Ammon's horn (tissue), 1 donor: ENCODE data around the gene FBXO17.
"Not testable (repeated sequence)": the region's sequence is repeated elsewhere in the genome, so short reads cannot be mapped to it uniquely, and the experiment has no call there.

Source experiments
- DNase-seq: peaks from one replicate; pipeline ENCODE4 v3.0.0-alpha.2; 2016; ENCODE audit warnings: low spot score

The FBXO17 gene

GRCh38 chr19:38942471-38943181 is 32.9 kb downstream of the FBXO17 start:
- DNase-seq, result no peak

DNA sequence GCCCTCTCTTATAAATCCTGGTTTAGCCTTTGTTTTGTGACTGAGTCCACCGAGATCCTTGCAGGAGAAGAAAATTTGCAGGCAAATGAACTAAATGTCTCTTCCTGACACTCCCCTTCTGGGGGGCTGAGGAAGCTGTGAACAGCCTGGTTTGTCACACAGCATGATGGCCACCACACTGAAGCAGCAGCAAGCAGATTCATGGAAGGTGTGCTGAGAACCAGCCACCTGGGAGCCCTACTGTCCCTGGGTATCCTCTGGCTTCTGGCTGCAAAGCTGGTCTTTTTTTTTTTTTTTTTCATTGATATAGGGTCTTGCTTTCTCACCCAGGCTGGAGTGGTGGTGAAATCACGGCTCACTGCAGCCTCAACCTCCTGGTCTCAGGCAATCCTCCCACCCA is 33.6 kb downstream of the FBXO17 start:
- DNase-seq, result no peak

- not testable (repeated sequence) for DNase-seq
Measured at GRCh38 chr19:38941466-38941865, 34.1 kb downstream of the FBXO17 start.

GRCh38 chr19:38939957-38940356 is 35.6 kb downstream of the FBXO17 start:
- no peak for DNase-seq

DNA sequence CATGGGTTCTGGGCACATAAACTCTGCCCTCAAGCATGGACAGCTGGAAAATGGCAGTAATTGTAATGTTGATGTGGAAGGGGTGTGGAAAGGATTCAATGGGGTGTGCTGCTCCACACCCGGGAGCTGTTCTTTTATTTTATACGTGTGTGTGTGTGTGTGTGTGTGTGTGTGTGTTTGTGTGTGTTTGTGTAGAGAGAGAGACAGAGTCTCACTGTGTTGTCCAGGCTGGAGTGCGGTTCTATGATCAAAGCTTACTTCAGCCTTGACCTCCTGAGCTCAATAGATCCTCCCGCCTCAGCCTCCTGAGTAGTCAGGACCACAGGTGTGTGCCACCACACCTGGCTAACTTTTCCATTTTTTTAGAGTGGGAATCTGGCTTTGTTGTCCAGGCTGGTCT is 42.0 kb downstream of the FBXO17 start:
- DNase-seq, result no peak

GRCh38 chr19:38932425-38933179 is 42.9 kb downstream of the FBXO17 start:
- no peak for DNase-seq

DNA sequence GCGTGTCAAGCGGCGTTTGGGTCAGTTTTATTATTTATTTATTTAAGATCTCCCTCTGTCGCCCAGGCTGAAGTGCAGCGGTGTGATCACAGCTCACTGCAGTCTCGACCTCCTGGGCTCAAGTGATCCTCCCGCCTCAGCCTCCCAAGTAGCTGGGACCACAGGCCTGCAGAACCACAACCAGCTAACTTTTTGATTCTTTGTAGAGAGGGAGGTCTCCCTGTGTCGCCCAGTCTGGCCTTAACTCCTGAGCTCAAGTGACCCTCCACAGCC is 44.1 kb downstream of the FBXO17 start:
- DNase-seq, result no peak

DNA sequence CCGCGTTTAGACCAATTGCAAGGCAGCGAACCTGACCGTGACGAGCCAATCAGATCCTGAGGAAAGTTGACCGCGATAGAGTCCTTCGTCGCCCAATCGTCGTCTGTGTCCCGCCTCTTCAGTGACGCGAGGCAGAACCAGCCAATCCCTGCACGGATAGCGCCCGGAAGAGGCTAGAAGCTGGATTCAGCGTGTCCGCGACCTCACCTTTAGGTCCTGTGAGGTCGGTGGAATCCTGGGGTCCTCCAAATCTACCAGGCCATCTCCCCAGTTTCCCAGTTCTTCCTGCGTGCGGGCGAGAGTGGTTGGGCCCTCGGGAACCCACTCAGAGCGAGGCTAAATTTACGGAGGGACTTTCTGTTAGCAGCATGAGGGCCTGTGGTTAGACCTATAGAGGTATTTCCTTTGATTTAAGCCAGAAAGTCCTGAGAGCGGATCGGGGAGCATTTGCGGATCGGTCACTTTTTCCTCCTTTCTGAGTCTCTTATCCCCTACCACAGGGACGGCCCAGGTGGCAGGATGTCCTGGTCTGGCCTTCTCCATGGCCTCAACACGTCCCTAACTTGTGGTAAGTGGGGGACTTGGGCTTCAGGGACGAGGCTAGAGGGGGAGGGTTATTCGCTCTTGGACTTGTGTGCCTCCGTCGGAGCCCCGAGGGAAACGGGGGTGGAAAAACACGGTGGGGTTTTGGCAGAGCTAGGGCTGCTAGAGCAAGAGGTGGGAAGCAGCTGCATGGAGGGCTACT is 44.6 kb downstream of the FBXO17 start, which contains the start of gene MRPS12:
Gene MRPS12 (plus strand): TSS at position 169 of the 745 bp plus-strand sequence. CDS start 351 bp downstream, at position 520.
- DNase-seq, result peak; percentile 100

DNA sequence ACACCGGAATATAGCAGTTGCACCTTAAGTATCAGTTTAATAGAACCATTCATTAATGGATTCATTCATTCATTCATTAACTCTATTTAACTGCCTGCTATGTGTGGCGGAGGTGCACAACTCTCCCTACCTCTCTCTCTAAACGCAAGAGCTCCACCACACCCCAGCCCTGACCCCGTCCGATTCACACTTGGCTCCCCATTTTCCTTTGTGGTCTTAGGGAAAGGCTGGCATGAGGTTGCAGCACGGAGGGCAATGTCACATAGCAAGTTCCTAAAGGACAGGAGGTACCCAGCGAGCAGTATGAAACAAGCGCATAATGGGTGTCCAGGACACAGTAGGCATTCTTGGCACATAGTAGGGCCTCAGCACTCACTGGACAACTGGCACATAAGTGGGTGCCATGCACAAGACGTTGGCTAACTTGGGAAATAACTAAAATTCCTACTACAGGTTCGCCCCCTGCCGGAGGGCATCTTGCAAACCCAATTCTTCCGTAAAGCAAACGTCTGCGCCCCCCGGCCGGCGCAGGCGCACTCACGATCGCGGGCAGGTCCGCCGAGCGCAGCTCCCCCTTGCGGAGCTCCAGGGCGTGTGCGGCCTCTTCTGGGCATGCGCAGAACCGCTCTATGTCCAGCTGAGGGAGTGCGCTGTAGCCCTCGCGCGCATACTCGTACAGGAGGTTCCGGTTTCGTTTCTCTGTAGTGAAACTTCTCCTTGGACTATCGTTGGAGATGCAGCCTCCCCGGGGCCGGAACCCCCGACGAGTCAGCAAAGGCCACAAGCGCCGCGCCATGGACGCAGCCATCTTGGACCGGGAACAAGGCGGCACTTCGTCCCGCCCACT is 45.4 kb downstream of the FBXO17 start, which contains the start of gene SARS2:
Gene SARS2 (minus strand): TSS at position 835 of the 847 bp plus-strand sequence. CDS start 27 bp downstream, at position 808.
- peak; percentile 95 for DNase-seq

- no peak for DNase-seq
Measured at GRCh38 chr19:38928391-38929001, 47.0 kb downstream of the FBXO17 start.

DNA sequence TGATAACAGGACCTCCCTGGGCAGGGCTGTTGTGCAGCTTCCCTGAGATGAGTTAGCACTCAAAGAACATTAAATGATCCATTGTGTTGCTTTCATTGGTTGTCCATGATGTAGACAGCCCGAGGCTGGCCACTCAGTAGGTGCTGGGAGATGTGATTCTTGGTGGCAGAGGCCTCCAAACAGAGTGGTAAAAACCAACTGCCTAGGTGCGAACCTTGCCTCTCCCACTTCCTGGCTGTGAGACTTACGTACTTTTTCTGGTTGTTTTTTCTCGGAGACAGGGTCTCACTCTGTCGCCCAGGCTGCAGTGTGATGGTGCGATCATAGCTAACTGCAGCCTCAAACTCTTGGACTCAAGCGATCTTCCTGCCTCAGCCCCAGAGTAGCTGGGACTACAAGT is 51.2 kb downstream of the FBXO17 start:
- no peak for DNase-seq

- no peak for DNase-seq
Measured at GRCh38 chr19:38922482-38922881, 53.1 kb downstream of the FBXO17 start.

- DNase-seq, result no peak
Measured at GRCh38 chr19:38921420-38922274, 53.9 kb downstream of the FBXO17 start.

DNA sequence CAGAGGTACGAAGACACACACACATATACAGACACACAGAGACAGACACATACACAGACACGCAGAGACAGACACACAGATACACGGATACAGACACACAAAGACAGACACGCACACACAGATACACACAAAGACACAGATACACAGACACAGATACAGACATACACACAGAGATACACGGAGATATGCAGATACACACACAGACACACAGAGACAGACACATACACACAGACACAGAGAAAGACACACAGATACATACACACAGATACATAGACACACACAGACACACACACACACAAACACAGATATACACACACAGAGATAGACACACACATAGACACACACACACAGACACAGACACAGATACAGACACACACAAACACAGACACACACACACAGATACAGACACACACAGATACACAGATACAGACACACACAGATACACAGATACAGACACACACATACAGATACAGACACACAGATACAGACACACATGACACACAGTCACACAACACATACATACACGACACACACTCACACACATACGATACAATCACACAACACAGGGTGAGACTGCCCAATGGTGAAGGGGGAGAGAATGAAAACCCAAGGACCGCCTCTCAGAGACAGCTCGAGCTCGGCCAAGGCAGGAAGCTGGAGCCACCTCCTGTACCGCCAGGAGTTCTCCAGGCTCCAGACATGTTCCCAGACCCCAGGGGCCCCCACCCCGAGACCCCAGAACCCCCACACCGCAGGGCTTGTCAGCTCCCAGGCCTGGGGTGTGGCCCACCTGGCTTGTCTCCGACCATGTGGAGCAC is 54.7 kb downstream of the FBXO17 start:
- DNase-seq, result no peak

DNA sequence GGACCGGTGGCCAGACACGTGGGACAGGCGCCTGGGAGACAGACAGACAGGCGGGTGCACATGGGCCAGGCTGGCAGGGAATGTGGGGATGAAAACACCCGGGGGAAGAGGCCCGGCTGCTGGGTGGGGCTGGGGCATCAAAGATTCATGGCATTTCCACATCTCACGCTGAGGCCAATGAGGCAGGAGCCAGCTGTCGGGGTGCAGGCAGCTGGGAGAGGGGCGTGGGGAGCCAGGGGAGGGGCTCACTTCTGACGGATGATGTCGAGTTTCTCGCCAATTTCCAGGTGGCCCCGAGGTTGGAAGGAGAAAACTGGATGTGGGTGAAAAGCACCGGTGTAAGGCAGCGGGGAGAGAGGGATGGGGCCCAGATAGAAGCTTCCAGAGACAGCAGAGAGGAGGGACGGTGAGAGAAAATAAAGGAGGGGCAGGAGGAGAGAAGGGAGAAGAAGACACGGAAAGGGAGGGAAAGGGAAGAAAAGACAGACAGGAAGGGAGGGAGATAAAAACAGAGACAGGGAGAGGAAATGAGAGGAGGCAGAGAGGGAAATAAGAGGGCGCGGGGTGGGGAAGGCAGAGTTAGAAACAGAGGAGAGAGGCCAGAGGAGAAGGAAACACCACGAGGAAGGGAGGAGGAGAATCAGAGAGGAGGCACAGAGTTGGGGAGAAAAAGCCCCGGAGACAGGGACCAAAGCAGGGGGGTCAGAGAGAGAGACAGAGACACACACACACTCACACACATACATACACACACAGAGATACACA is 55.5 kb downstream of the FBXO17 start:
- DNase-seq, result no peak

GRCh38 chr19:38918526-38918925 is 57.0 kb downstream of the FBXO17 start:
- no peak for DNase-seq

- no peak for DNase-seq
Measured at GRCh38 chr19:38917921-38918491, 57.5 kb downstream of the FBXO17 start.

DNA sequence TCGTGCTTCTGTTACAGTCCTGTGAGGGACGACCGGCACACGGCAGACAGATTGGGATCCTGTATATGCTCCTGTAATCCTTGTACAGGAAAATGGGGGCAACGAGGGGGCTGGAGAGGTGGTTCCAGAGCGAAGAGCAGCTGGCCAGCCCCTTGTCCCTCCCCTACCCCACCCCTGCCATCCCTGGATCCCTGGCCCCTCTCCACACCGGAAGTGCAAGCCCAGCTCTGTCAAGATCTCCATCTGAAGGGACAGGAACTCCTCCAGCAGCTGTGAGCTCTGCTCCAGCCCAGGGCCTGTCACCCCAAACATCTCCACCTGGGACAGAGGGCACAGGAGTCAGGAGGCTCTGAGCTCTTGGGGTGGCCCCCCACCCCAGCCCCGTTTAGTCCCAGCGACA is 58.0 kb downstream of the FBXO17 start:
- no peak for DNase-seq
